Activated T-helper 1 cell treated with anti-CD3 and anti-CD28 coated beads, Interleukin-2, amount 50 U/mL, for 16 hours (primary cell): Measurements from ENCODE around the gene TM9SF2.
"Not testable (repeated sequence)": the region's sequence is repeated elsewhere in the genome, so short reads cannot be mapped to it uniquely, and the experiment has no call there.

Source experiments
- DNase-seq, 2 donors: peaks; one replicate each; pipeline ENCODE4 v3.0.0-alpha.2; 2020; ENCODE audit warnings: low read depth in 1 of 2, low spot score in 1 of 2

Gene TM9SF2, protein sequence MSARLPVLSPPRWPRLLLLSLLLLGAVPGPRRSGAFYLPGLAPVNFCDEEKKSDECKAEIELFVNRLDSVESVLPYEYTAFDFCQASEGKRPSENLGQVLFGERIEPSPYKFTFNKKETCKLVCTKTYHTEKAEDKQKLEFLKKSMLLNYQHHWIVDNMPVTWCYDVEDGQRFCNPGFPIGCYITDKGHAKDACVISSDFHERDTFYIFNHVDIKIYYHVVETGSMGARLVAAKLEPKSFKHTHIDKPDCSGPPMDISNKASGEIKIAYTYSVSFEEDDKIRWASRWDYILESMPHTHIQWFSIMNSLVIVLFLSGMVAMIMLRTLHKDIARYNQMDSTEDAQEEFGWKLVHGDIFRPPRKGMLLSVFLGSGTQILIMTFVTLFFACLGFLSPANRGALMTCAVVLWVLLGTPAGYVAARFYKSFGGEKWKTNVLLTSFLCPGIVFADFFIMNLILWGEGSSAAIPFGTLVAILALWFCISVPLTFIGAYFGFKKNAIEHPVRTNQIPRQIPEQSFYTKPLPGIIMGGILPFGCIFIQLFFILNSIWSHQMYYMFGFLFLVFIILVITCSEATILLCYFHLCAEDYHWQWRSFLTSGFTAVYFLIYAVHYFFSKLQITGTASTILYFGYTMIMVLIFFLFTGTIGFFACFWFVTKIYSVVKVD

DNA sequence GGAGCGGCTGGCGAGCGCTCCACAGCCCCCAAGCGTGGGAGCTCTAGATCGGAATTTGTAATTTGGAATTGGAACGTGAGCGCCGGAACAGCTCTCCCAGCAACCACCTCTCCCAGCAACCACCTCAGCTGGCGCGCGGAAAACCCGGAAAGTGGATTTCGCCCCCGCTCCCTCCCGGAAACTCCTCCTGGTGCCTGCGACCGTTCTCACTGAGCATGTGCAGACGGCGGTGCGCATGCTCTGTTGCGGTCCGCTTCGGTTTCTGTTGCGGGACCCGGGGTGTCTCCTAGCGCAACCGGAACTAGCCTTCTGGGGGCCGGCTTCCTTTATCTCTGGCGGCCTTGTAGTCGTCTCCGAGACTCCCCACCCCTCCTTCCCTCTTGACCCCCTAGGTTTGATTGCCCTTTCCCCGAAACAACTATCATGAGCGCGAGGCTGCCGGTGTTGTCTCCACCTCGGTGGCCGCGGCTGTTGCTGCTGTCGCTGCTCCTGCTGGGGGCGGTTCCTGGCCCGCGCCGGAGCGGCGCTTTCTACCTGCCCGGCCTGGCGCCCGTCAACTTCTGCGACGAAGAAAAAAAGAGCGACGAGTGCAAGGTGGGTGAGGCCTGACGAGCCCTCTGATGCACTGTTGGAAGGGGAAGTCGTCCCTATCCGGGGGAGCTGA, at the start of gene TM9SF2:
Gene TM9SF2, plus strand, starts transcription at position 289 of the 664 bp plus-strand sequence. Its CDS starts 135 bp downstream, at position 424.
- DNase-seq: peak; percentile 92 to 96

DNA sequence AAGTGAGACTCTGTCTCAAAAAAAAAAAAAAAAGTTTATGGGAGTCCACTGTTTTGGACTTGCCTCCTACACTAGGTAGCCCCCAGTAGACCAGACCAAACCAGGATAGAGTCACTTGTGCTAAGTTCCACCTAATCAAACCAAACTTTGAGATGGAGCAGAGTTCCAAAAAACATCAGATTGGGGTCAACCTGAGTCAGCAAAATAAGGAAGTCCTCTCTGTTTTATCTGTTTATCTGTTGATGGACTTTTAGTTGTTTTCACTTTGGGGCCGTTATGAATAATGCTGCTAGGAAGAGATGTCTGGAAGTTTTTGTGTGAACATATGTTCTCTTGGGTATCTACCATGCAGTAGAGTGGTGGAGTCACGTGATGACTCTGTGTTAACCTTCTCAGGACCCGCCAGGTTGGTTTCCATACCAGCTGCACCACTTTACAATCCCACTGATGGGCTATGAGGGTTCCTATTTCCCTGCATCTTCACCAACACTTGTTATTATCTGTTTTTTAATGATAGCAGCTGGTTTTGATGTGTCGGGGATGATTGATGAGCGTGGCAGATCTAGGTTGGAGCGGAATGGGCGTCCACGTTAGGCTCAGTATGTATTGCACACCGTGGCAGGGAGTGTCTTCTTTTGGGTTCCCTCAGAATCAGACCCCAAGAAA, 46.6 kb upstream of the TM9SF2 start:
- DNase-seq: no peak

DNA sequence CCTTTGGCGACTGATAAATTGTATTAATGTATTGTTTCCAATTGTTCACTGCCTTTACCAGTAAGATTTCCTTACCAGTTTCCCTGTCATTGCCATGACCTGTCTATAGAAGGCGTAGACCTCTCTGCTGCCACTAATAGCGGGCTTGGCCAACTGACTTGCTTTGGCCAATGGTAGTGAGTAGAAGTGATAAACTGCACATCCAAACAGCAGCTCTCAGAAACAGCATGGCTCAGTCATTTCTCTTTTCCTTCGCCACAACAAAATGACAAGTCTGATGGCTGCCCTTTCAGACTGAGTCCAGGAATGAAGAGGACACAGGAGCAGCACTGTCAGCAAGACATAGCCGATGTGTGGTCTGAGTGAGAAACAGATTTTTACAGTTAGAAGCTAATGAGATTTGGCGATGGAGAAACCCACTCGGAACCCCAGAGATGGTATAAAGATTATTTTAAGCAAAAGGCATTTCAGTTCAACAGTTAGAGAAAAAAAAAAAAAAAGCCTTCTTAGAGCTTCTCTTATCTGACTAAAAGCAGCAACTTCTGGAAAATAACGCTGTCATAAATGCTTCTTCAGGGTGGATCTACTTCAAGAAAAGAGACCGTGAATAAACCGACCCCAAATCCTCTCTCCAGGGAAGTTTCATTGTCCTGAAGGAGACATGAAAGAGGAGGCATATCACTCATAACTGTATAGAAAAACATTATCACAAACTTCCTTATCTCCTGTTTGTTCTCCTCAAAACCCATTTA, 42.0 kb upstream of the TM9SF2 start:
- no peak for DNase-seq

DNA sequence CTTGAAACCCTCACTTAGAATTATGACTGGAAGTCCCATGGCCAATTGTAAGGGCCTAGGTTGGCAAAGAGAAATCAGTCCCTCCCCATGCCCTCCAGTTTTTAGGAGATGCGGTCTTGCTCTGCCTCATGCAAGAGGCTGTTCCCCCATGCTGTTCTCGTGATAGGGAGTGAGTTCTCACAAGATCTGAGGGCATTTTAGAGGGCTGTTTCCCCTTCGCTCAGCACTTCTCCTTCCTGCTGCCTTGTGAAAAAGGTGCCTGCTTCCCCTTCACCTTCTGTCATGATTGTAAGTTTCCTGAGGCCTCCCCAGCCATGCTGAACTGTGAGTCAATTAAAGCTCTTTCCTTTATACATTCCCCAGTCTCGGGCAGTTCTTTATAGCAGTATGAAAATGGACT, 40.5 kb upstream of the TM9SF2 start:
- DNase-seq: not testable (repeated sequence)

DNA sequence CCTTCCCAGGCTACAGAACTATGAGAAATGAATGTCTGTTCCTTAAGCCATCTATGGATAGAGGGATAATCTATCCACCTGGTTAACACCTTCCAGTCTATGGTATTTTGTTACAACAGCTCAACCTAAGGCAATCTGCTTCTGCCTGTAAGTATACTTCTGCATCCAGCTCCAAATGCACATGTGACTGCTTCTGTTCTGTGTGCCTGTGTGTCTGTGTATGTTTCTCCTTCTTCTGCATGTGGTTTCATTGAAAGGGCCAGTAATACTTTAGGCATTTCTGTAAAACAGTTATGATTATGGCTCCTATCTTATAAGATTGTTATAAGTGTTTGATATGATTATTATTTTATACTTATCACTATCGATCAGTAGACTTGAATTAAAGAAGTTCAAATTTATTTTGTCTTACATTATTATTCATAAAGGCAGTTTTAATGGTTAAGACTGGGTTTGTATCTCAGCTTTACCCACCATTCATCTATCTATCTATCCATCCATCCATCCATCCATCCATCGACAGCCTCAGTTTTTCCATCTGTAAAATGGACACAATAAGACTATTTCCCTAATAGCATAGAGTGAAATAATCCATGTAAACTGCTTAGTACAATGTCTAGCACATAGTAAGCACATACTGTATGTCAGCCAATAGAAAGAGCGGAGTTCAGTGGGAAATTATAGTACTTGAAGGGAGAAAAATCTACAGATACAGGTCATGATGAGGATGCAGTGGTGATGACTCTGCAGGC, 37.5 kb upstream of the TM9SF2 start:
- no peak for DNase-seq

DNA sequence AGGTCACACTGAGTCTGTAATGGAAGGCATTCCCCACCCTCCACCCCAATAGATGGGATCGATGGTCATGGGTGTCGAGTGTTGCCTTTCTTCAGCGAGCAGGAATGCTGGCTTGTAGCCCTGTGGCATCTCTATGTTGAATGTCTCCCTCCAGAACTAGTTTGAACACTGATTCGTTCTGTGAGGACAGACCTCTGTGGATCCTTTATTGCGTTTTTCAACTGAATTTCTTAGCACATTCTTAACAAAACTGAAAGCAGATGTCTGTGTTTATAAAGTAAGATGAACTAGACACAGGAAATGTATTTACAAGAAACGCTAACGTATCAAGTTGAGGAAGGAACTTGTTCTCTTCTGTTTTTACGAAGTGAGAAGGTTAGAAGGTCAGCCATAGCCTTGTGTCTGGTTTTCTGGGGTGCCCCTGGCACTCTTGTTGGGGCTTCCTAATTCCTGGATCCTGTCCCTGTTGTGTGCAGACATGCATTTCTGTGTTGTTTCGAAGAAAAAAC, 36.8 kb upstream of the TM9SF2 start:
- DNase-seq: no peak

DNA sequence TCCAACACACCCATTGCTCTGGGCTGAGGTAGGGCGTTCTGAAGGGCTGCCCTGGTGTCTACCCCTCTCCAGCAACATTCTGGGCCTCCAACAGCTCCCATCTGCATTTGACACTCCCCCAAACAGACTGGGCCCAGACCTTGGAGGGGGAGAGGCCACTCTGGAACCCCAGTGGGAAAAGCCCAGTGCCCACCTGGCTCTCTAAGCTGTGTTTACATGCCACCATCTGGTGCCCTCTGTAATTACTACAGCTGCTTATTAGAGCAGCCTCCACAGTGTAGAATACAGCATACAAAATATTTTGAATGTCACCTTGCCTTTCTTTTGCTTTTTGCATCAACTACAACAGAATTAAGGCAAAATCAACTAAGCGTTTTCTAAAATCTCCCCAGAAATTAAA, 35.8 kb upstream of the TM9SF2 start:
- DNase-seq: no peak

DNA sequence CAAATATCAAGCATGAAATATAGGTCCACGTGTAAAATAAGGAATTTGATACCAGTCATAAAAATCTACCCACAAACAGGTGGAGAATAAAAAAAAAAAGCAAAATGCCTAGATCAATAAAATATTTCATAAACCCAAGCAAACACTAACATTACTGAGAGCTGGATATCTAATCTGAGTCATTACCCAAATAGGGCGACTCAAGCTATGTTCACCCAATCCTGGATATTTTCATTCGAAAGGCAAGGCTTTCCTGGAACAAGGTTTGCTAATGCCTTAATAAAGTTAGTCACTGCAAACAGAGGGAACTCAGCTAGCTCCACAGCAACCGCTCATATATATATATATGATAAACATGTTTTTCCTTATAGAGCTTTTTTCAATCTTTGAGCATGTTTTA, 33.5 kb upstream of the TM9SF2 start:
- DNase-seq: no peak

DNA sequence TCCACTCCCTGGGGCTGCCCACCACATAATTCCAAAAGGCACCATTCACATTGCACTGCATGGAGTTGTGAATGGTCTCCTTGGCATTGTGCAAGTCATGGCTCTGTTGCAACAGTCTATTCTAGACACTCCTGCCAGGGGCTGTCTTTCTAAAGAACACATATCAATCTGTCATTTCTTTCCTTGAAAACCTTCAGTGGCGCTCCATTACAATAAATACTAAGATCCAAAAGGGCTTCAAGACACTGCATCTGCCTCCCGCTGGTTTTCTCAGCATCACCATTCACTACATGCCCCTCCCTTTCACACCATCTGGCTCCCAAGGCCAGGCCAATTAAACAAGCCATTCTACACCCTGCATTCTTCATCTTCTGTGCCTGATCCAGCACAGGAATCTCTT, 32.2 kb upstream of the TM9SF2 start:
- DNase-seq: no peak

DNA sequence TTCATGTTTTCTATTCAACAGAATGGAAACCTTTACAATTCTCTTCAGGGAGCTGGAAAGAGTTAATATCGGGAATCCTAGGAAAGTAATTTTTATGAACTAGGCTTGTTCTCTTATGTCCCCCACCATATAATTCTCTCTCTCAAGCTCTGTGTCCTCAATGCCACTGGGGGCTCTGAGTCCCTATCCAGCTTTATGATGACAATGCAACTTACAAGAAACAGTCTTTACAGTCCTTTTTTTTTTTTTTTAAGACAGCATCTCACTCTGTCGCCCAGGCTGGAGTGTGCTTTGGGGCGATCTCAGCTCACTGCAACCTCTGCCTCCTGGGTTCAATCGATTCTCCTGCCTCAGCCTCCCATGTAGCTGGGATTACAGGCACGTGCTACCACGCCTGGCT, 31.2 kb upstream of the TM9SF2 start:
- no peak for DNase-seq

DNA sequence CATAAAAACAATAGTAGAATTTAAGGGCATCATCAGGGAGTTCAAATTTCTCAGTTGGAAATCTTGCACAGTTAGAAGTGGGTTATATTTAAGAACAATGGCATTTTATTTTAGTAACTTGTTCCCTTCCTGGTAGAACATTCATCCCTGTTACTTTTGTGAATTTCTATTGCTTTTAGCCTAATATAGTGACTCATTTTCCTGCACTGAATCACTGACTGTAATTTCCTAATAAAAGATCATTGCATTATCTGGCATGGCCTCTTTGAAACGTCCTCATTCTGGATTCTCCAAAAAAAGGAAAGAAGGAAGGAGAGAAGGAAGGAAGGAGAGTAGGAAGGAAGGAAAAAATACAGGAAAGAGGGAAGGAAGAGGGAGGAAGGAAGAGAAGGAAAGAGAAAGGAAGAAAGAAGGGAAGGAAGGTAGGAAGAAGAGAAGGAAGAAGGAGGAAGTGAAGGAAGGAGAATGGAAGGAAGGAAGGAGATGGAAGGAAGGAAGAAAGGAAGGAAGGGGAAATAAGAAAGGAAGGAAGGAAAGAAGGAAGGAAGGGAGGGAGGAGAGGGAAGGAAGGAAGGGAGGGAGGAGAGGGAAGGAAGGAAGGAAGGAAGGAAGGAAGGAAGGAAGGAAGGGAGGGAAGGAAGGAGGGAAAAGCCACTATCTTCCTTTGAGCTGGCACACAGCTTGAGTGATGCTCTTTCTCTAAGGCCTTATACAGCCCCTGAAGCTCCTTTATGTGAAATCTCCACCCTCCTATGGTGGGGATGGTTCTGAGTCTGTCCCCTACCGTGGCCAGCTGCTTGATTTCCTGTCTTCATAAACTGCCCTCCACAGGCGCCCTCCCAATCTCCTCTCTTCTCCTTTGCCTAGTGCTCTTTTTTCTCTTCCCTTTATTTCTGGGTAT, 29.8 kb upstream of the TM9SF2 start:
- DNase-seq: no peak

DNA sequence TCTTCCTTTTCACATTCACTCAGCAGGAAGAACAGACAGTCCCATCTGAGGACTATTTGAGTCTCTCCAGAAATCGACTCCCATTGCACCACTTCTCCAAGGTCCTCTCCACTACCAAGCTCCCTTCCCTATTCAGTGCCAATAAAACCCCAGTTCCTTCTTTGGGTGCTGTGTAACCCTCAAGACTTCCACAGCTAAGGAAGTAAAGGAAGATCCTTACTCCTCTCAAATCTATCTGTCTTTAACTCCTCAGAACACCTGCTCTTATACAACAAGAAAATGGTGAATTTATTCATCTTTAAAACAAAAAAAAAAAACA, 29.2 kb upstream of the TM9SF2 start:
- DNase-seq: no peak

DNA sequence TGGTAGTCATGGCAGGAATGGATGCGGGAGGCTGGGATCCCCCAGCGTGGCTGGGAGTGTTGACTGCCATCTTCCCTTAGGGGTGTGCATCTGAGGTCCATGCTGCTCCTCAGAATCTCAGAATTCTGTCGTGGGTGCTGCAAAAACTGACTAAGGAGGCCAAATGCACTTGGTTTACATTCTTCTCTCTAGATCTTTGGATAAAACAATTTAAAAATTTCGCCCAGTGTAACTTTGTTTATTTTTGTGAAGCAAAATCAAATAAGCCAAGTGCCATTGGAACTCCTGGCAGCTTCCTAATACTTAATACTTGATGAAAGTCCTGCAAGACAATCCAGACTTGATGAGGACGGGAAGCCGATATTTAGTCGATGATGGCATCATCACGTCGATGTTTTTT, 27.8 kb upstream of the TM9SF2 start:
- DNase-seq: no peak

DNA sequence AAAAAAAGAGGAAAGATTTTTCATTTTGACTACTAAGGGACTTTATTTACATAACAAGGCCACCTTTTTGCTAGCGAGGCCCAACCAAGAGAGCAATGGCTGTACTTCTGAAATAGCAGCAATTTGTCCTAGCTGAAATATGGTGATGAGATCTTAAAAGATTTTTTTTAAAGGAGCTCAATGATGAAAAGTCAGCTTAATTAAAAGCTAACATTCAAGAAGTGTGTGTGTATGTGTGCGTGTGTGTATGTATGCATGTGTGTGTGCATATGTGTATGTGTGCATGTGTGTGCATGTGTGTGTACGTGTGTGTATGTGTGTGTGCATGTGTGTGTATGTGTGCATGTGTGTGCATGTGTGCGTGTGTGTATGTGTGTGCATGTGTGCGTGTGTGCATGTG, 24.6 kb upstream of the TM9SF2 start:
- DNase-seq: no peak

DNA sequence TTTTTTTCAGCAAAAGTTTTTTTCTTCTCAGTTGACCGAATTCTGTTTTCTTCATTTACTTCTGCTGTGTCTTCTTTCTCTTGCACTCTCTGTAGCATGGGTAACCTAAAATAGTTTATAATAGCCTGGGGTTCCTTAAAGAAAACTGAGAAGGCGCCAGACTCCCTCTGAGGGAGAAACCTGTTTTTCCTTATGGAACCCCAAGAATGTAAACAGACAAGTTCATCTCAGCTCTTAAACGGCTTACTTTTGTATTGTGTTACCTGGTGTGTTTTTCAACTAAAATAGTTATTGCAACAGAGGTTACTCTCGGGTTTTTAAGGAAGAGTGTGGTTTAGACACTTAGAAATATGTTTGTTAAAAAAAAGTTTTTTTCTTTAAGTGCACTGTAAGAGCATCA, 23.8 kb upstream of the TM9SF2 start:
- DNase-seq: no peak

DNA sequence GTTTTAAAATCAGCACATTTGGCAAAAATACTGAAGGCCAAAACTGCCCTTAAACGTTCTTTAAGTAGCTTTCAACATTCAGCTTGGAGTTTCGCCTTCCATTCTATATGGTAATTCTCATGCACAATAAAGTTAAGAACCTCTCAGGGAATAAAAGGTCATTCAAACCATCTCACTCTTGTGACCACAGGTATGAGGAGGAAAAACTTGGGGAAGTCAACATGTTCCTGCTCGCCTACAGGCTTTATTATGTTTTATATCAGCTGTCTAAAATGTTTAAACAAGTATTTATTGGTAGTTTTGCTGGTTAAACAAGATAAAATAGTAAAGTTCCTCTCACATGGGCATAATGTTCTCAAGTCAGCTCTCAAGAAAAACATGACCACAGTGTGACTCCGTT, 19.9 kb upstream of the TM9SF2 start:
- no peak for DNase-seq

DNA sequence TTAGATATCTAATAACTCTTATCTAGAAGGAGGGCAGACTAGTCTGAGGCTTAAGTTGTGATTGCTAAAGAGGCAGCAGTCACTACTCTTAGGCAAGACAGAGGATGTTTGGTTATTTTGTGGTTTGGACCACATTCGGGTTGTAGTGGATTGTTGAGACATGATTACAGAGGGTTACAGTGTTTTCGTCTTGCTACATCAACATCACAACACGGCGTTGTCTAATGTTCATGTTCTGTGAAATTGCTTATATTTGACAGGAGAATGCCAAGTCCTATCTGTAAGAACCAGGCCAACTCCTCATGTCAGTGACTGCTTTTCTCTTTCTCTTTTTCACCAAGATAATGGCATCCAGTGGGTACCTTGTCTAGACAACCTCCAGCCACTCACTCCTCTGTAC, 16.8 kb upstream of the TM9SF2 start:
- DNase-seq: no peak

DNA sequence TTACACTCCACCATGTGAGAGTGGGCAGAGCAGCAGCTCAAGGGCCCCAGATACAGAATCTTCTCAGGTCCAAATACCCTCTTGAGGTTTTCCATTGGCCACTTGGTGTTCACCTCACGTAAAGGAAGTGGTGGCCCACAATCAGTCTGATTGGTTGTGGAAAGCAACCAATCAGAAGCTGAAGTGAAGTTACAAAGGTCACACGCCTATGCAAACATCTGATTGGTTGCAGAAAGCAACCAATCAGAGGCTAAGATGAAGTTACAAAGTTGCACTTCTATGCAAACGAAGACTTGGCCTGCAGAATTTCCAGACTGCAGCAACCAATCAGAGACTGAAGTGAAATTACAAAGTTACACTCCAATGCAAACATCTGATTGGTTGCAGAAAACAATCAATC, 14.3 kb upstream of the TM9SF2 start:
- no peak for DNase-seq

DNA sequence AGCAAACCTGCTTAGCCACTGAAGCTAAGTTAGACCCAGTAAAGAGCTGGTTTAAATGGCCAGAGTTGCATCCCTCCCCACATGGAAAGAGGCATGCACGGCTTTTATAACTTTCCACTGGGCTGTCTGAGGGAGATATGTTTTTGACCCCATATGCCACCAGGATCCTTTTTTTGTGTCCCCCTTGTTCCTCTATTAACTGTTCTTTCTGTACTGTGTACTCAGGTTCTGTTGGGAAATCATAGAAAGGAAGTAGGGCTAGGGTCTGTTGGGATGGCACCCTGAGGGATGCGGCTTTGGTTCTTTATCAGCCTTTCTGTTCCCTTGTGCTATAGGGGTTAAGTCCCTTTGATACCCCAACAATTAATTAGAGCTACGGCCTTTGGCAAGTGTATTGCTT, 12.2 kb upstream of the TM9SF2 start:
- no peak for DNase-seq
